Suprapubic skin (tissue), 3 donors: Measurements from ENCODE around the gene TBX19.

ENCODE experiments used
- POLR2A ChIP-seq, 2 donors: fragments of 450-650 bp; IDR thresholded peaks; one replicate each; pipeline ENCODE4 v1.6.1; 2017; ENCODE audit warnings: antibody characterized with exemption in 2 of 2, mild to moderate bottlenecking in 2 of 2, moderate library complexity in 2 of 2
- TF ChIP-seq, protein P1 (sequence below), 2 donors: fragments of 200-600 bp in 1 of 2; fragments of 450-650 bp in 1 of 2; sonication (generic) in 1 of 2; IDR thresholded peaks; one replicate each; pipeline ENCODE4 v1.5.1; 2016 to 2019; ENCODE audit warnings: antibody characterized with exemption in 2 of 2, mild to moderate bottlenecking in 1 of 2, moderate library complexity in 1 of 2

DNA sequence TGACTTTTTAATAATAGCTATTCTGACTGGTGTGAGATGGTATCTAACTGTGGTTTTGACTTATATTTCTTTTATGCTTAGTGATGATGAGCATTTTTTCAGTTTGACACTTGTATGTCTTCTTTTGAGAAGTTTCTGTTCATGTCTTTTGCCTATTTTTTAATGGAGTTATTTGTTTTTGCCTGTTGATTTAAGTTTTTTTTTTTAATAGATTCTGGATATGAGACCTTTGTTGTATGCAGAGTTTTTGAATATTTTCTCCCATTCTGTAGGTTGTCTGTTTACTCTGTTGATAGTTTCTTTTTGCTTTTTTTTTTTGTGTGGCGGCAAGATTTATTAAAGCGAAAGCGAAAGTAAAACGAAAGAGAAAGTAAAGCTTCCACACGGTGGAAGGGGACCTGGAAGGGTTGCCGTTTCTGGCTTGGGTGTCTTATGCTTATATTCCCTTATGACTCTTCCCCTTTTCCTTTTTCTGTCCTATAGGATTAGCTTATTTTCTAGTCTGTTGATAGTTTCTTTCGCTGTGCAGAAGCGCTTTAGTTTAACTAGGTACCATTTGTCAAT lies 67.6 kb downstream of the TBX19 start:
- TF ChIP-seq, protein P1, sequence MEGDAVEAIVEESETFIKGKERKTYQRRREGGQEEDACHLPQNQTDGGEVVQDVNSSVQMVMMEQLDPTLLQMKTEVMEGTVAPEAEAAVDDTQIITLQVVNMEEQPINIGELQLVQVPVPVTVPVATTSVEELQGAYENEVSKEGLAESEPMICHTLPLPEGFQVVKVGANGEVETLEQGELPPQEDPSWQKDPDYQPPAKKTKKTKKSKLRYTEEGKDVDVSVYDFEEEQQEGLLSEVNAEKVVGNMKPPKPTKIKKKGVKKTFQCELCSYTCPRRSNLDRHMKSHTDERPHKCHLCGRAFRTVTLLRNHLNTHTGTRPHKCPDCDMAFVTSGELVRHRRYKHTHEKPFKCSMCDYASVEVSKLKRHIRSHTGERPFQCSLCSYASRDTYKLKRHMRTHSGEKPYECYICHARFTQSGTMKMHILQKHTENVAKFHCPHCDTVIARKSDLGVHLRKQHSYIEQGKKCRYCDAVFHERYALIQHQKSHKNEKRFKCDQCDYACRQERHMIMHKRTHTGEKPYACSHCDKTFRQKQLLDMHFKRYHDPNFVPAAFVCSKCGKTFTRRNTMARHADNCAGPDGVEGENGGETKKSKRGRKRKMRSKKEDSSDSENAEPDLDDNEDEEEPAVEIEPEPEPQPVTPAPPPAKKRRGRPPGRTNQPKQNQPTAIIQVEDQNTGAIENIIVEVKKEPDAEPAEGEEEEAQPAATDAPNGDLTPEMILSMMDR (IDR thresholded peaks at IDR 0.05) = no peak
- TF ChIP-seq POLR2A (IDR thresholded peaks at IDR 0.05) = no peak
